Stimulated activated CD8-positive, alpha-beta memory T cell treated with anti-CD3 and anti-CD28 coated beads, Interleukin-15, amount 100 ng/mL, for 1 hour (primary cell): Measurements from ENCODE around the gene PSMB2.
"Not testable (repeated sequence)": the region's sequence is repeated elsewhere in the genome, so short reads cannot be mapped to it uniquely, and the experiment has no call there.

Experiments
- DNase-seq: peaks from one replicate; pipeline ENCODE4 v3.0.0-alpha.2; 2020; ENCODE audit warnings: low read depth

PSMB2 gene

GRCh38 chr1:35592991-35593769 lies 48.1 kb downstream of the PSMB2 start:
- DNase-seq = no peak

GRCh38 chr1:35591211-35591610 lies 50.1 kb downstream of the PSMB2 start:
- no peak for DNase-seq

GRCh38 chr1:35590476-35591040 lies 50.8 kb downstream of the PSMB2 start:
- DNase-seq = no peak

DNA sequence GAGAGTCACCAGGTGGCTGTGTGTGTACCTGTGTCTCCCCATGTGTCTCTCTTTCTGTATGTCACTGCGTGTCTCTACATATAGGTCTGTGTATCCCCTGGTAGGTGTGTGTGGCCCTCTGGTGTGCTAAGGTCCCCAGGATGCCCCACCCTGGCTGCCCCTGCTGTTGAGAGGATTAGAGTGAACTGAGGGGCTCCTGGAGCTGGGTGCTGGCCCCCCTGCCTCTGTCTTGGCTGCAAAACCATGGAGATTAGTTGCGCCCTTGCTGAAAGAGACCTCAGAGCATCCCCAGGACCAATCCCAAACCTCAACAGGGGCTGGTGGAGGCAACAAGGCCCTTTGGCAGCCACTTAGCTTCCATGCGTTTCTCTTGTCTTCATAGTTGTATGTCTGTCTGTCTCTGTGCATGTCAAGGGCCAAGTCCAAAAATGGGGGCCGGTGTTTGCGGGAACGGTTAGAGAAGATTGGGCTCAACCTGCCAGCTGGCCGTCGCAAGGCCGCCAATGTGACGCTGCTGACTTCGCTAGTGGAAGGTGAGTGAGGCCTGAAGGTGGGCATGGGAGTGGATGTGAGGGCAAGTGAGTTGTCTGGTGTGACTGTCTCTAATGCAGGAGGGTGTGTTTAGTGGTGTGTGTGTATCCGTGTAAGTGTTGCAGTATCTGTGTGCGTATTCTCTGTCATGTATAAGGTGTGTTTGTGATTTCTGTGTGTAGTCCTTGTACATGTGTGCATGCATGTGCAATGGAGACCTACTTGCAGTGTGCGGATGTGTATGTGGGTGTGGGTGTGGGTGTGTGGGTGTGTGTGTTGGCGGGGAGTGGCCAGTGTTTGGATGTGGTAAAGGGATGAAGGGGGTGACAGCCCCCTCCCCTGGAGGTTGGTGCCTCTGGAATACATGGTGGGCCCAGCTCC lies 51.6 kb downstream of the PSMB2 start:
- DNase-seq = no peak

- no peak for DNase-seq
Observed at GRCh38 chr1:35588197-35588910, 53.0 kb downstream of the PSMB2 start.

- DNase-seq = no peak
Observed at GRCh38 chr1:35587736-35588135, 53.6 kb downstream of the PSMB2 start.

DNA sequence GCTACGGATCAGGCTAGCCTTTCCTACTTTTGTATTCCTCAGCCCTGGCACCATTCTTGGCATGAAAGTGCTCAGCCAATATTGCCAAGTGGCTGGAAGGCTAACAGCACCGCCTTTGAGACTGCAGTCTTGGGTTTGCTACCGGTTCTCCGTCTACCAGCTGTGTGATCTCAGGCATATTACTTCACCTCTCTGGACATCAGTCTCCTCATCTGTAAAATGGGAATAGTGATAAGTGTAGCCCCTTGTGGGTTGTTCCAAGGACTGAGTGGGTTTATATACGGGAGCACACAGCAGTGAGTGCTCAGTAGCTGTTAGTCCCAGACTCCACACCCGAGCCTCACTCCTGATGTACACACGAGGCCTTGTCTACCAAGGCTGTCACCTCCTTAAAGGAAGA lies 54.5 kb downstream of the PSMB2 start:
- no peak for DNase-seq

- DNase-seq = not testable (repeated sequence)
Observed at GRCh38 chr1:35585805-35586204, 55.5 kb downstream of the PSMB2 start.

- no peak for DNase-seq
Observed at GRCh38 chr1:35585281-35585680, 56.0 kb downstream of the PSMB2 start.

GRCh38 chr1:35581621-35582020 lies 59.7 kb downstream of the PSMB2 start:
- DNase-seq = not testable (repeated sequence)

DNA sequence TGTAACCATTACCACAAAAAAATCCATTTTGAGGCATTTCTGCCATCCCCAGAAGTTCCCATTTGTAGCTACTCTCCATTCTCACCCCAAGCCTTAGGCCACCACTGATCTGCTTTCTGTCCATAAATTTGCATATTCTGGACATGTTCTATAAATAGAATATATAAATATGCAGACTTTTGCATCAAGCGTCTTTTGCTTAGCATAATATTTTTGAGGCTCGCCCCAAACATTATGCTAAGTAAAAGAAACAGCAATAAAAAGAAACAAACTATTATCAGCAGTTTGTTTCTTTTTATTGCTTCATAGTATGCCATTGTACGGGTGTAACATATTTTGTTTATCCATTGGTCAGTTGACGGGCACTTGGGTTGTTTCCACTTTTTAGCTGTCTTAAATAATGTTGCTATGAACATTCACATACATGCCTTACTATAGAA lies 60.4 kb downstream of the PSMB2 start:
- no peak for DNase-seq

- DNase-seq = no peak
Observed at GRCh38 chr1:35577071-35577998, 64.0 kb downstream of the PSMB2 start.

DNA sequence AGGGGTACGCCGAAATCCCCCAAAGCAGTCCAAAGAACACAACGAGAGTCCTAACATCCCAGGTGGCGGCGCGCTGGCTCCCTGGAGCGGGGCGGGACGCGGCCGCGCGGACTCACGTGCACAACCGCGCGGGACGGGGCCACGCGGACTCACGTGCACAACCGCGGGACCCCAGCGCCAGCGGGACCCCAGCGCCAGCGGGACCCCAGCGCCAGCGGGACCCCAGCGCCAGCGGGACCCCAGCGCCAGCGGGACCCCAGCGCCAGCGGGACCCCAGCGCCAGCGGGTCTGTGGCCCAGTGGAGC lies 64.6 kb downstream of the PSMB2 start:
- DNase-seq = not testable (repeated sequence)

- DNase-seq = no peak
Observed at GRCh38 chr1:35576061-35576765, 65.1 kb downstream of the PSMB2 start.

- DNase-seq = no peak
Observed at GRCh38 chr1:35575416-35575958, 65.8 kb downstream of the PSMB2 start.

DNA sequence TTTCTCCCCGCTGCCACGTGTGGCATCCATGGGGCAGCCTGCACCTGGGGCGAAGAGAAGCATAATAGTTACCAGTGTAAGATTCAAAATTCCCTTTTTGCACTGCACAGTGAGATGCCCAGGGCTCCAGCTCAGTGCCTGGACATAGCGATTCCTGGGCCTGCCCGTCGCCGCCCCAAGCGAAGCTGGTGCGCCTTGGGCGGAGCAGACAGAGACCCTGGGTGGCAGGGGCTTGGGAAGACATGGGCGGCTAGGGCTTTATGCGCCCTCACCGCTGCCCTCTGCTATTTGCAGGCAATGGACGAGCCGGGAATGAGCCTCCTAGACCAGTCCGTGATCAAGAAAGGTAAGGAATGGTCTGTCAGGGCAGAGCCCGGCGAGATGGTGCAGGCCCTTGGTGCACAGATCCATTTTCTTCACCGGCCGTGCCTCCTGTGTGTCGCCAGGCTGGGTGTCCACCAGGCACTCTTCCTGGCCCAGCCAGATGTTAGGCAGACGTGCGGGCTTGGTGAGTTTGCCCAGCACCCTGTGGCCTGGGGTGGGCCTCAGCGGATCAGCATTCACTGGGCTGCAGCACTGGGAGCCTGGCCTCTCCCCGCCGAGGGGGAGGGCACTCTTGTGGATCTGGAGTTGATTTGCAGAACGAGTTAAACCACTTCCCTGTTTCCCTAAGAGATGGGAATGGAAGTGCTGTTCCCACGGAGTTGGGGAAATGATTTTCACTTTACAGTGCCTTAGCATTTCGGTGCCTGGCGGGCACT lies 66.5 kb downstream of the PSMB2 start:
- no peak for DNase-seq

GRCh38 chr1:35574125-35574654 lies 67.1 kb downstream of the PSMB2 start:
- DNase-seq = no peak

- no peak for DNase-seq
Observed at GRCh38 chr1:35573198-35574124, 67.9 kb downstream of the PSMB2 start, which contains the start of gene TFAP2E. Gene TFAP2E (plus strand): TSS chr1:35573314. CDS start chr1:35573578, 264 bp downstream.
